ENCODE data around the gene LMX1B. TPM values are rescaled to one million over a fixed set of nuclear protein-coding genes. Genes with fewer than 3 reads are reported as not detected.
"Not testable (repeated sequence)": the region's sequence is repeated elsewhere in the genome, so short reads cannot be mapped to it uniquely, and the experiment has no call there.

Gene LMX1B
- total RNA-seq, 2 experiments from 2014 or later: not detected

- ChIA-PET POLR2A (no interaction called here), CTCF (interaction anchor here (1.0 to 7.8 kb wide), 6 partner anchors 11 to 80 kb away, joined by 3 to 182 read pairs (median 4); no protein-coding TSS in a partner anchor)
Observed at GRCh38 chr9:126700903-126701812, 87.4 kb downstream of the LMX1B start.

- ChIA-PET POLR2A (no interaction called here), CTCF (interaction anchor here (1.3 to 7.8 kb wide), 5 partner anchors 12 to 80 kb away, joined by 3 to 182 read pairs (median 5); no protein-coding TSS in a partner anchor)
Observed at GRCh38 chr9:126701813-126702140, 88.0 kb downstream of the LMX1B start.

- ChIA-PET CTCF (interaction anchor here (0.6 to 7.8 kb wide), 8 partner anchors 12 to 98 kb away, joined by 3 to 182 read pairs (median 4); no protein-coding TSS in a partner anchor), POLR2A (no interaction called here)
Observed at GRCh38 chr9:126702151-126703001, 88.6 kb downstream of the LMX1B start.

- ChIA-PET POLR2A (no interaction called here), CTCF (interaction anchor here (0.6 to 7.8 kb wide), 5 partner anchors 13 to 97 kb away, joined by 3 to 182 read pairs (median 6); no protein-coding TSS in a partner anchor)
Observed at GRCh38 chr9:126703002-126703865, 89.5 kb downstream of the LMX1B start.

- POLR2A ChIA-PET: no interaction called here
Observed at GRCh38 chr9:126703866-126704156, 90.1 kb downstream of the LMX1B start.

GRCh38 chr9:126704157-126704891 lies 90.6 kb downstream of the LMX1B start:
- POLR2A ChIA-PET: no interaction called here

More at GRCh38 chr9:126703866-126704156, 90.1 kb downstream of the LMX1B start:
- CTCF ChIA-PET: interaction anchor here (1.0 to 7.8 kb wide), 4 partner anchors 13 to 122 kb away, joined by 3 to 182 read pairs (median 5); no protein-coding TSS in a partner anchor

GRCh38 chr9:126704892-126705766 lies 91.4 kb downstream of the LMX1B start:
- ChIA-PET POLR2A (no interaction called here), CTCF (interaction anchor here (0.6 to 7.8 kb wide), 23 partner anchors 11 to 169 kb away, joined by 3 to 182 read pairs (median 5); partner anchors contain the start of gene ZBTB43)

More at GRCh38 chr9:126704157-126704891, 90.6 kb downstream of the LMX1B start:
- CTCF ChIA-PET: interaction anchor here (0.9 to 7.8 kb wide), 12 partner anchors 10 to 121 kb away, joined by 3 to 182 read pairs (median 6); partner anchors contain the start of gene ZBTB43

GRCh38 chr9:126705767-126706697 lies 92.3 kb downstream of the LMX1B start:
- ChIA-PET CTCF (interaction anchor here (0.6 to 7.8 kb wide), 32 partner anchors 11 to 168 kb away, joined by 3 to 182 read pairs (median 4); partner anchors contain the start of gene ZBTB43), POLR2A (interaction anchor here (1.0 kb wide), 1 partner anchor 17 kb away, joined by 6 read pairs; no protein-coding TSS in a partner anchor)

- POLR2A ChIA-PET: interaction anchor here (1.0 kb wide), 1 partner anchor 17 kb away, joined by 6 read pairs; no protein-coding TSS in a partner anchor
- CTCF ChIA-PET: interaction anchor here (0.8 to 7.8 kb wide), 26 partner anchors 10 to 121 kb away, joined by 3 to 182 read pairs (median 5); partner anchors contain the start of gene ZBTB43
Observed at GRCh38 chr9:126706698-126707053, 92.9 kb downstream of the LMX1B start.

- POLR2A ChIA-PET: interaction anchor here (1.0 kb wide), 1 partner anchor 16 kb away, joined by 6 read pairs; no protein-coding TSS in a partner anchor
- CTCF ChIA-PET: interaction anchor here (0.9 to 7.8 kb wide), 19 partner anchors 10 to 120 kb away, joined by 3 to 182 read pairs (median 6); partner anchors contain the start of gene ZBTB43
Observed at GRCh38 chr9:126707083-126707482, 93.4 kb downstream of the LMX1B start.

GRCh38 chr9:126707712-126708111 lies 94.0 kb downstream of the LMX1B start:
- CTCF ChIA-PET: interaction anchor here (1.3 to 7.8 kb wide), 6 partner anchors 9 to 98 kb away, joined by 4 to 182 read pairs (median 14); partner anchors contain the start of gene ZBTB43
- POLR2A ChIA-PET: not testable (repeated sequence)

- POLR2A ChIA-PET: no interaction called here
- CTCF ChIA-PET: interaction anchor here (0.6 to 7.8 kb wide), 5 partner anchors 16 to 73 kb away, joined by 4 to 182 read pairs (median 13); no protein-coding TSS in a partner anchor
Observed at GRCh38 chr9:126708178-126708577, 94.5 kb downstream of the LMX1B start.

GRCh38 chr9:126709241-126709640 lies 95.5 kb downstream of the LMX1B start:
- POLR2A ChIA-PET: no interaction called here

GRCh38 chr9:126715382-126715781 lies 101.7 kb downstream of the LMX1B start:
- POLR2A ChIA-PET: no interaction called here
- CTCF ChIA-PET: interaction anchor here (1.4 kb wide), 1 partner anchor 66 kb away, joined by 4 read pairs; no protein-coding TSS in a partner anchor

More at GRCh38 chr9:126709241-126709640, 95.5 kb downstream of the LMX1B start:
- CTCF ChIA-PET: no interaction called here

GRCh38 chr9:126717441-126717840 lies 103.7 kb downstream of the LMX1B start:
- POLR2A ChIA-PET: not testable (repeated sequence)

More at GRCh38 chr9:126717441-126717840, 103.7 kb downstream of the LMX1B start:
- CTCF ChIA-PET: interaction anchor here (1.3 to 4.9 kb wide), 2 partner anchors 10 to 12 kb away, joined by 4 to 27 read pairs; no protein-coding TSS in a partner anchor

Measured in activated CD8-positive, alpha-beta memory T cell treated with anti-CD3 and anti-CD28 coated beads for 36 hours (primary cell).